ENCODE results near the gene ERBB2.
"Not testable (repeated sequence)": the region's sequence is repeated elsewhere in the genome, so short reads cannot be mapped to it uniquely, and the experiment has no call there.

Gene ERBB2

DNA sequence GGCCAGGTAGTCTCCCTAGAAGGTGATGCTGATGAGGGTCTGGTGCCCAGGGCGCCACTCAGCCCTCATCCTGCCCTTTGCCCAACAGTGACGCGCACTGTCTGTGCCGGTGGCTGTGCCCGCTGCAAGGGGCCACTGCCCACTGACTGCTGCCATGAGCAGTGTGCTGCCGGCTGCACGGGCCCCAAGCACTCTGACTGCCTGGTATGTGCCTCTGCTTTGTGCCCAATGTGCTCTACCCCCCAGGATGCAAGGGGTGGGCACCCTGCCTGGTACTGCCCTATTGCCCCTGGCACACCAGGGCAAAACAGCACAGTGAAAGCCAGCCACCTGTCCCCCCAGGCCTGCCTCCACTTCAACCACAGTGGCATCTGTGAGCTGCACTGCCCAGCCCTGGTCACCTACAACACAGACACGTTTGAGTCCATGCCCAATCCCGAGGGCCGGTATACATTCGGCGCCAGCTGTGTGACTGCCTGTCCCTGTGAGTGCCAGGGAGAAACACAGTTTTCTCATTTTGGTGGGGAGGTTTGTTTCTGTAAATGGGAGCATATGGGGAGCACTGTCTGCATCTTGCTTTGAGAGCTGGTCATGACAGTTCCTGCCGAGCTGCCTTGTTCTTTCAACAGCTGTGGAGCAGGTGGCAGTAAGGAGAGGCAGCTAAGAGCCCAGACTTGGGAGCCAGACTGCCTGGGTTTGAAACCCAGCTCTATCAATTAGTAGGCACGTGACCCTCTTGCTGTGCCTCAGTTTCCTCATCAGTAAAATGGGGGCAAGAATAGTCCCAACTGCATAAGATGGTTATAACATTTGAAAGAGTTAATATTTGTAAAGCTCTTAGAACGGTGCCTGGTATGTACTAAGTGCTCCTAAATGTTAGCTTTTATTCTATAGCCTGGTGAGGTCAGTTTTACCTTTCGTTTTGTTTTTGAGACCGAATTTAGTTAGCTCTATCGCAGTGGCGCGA, 10.4 kb downstream of the ERBB2 start:
- Histone ChIP-seq H3K4me1 (ENCODE audit: low read depth, poor library complexity, severe bottlenecking) (peaks cover 20% of the 10 kb centered on the region), H2AFZ (ENCODE audit: low read depth) (no peak overlapping the region), H3K4me3 (IDR thresholded peaks at IDR 0.05; ENCODE audit: insufficient read depth, low read depth, low read length) (no peak overlapping the region), H3K27ac (no peak overlapping the region), H3K9ac (no peak overlapping the region), H3K4me2 (no peak overlapping the region), H4K20me1 (ENCODE audit: insufficient read depth) (no peaks in the 10 kb centered on the region), H3K79me2 (ENCODE audit: insufficient read depth, low read depth) (no peaks in the 10 kb centered on the region), H3K36me3 (ENCODE audit: insufficient read depth) (no peaks in the 10 kb centered on the region), H3K27me3 (ENCODE audit: insufficient read depth, low read depth) (no peaks in the 10 kb centered on the region)
- no peak for TF ChIP-seq CTCF (conservative IDR thresholded peaks at IDR 0.05; ENCODE audit: low read depth, low read length)

DNA sequence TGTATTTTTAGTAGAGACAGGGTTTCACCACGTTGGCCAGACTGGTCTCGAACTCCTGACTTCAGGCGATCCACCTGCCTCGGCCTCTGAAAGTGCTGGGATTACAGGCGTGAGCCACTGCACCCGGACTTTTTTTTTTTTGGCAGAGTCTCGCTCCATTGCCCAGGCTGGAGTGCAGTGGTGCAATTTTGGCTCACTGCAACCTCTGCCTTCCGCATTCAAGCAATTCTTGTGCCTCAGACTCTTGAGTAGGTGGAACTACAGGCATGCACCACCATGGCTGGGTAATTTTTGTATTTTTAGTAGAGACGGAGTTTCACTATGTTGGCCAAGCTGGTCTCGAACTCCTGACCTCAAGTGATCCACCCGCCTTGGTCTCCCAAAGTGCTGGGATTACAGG, 11.2 kb downstream of the ERBB2 start:
- not testable (repeated sequence) for H3K27ac ChIP-seq; H3K9ac ChIP-seq; H2AFZ ChIP-seq (ENCODE audit: low read depth); H4K20me1 ChIP-seq (ENCODE audit: insufficient read depth); H3K4me3 ChIP-seq (IDR thresholded peaks at IDR 0.05; ENCODE audit: insufficient read depth, low read depth, low read length); H3K36me3 ChIP-seq (ENCODE audit: insufficient read depth); H3K4me2 ChIP-seq; H3K79me2 ChIP-seq (ENCODE audit: insufficient read depth, low read depth); H3K27me3 ChIP-seq (ENCODE audit: insufficient read depth, low read depth)
- peaks cover 14% of the 10 kb centered on the region for H3K4me1 ChIP-seq (ENCODE audit: low read depth, poor library complexity, severe bottlenecking)

DNA sequence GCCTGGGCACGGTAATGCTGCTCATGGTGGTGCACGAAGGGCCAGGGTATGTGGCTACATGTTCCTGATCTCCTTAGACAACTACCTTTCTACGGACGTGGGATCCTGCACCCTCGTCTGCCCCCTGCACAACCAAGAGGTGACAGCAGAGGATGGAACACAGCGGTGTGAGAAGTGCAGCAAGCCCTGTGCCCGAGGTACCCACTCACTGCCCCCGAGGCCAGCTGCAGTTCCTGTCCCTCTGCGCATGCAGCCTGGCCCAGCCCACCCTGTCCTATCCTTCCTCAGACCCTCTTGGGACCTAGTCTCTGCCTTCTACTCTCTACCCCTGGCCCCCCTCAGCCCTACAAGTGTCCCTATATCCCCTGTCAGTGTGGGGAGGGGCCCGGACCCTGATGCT, 12.0 kb downstream of the ERBB2 start:
- H3K4me2 ChIP-seq = no peak overlapping the region
- H3K27me3 ChIP-seq (ENCODE audit: insufficient read depth, low read depth) = no peaks in the 10 kb centered on the region
- H3K4me3 ChIP-seq (IDR thresholded peaks at IDR 0.05; ENCODE audit: insufficient read depth, low read depth, low read length) = no peak overlapping the region
- no peak overlapping the region for H2AFZ ChIP-seq (ENCODE audit: low read depth)
- H3K36me3 ChIP-seq (ENCODE audit: insufficient read depth) = no peaks in the 10 kb centered on the region
- no peak for TF ChIP-seq CTCF (conservative IDR thresholded peaks at IDR 0.05; ENCODE audit: low read depth, low read length)
- H3K9ac ChIP-seq = no peak overlapping the region
- no peak overlapping the region for H3K27ac ChIP-seq
- H3K4me1 ChIP-seq (ENCODE audit: low read depth, poor library complexity, severe bottlenecking) = peaks cover 10% of the 10 kb centered on the region
- no peaks in the 10 kb centered on the region for H4K20me1 ChIP-seq (ENCODE audit: insufficient read depth)
- no peaks in the 10 kb centered on the region for H3K79me2 ChIP-seq (ENCODE audit: insufficient read depth, low read depth)

DNA sequence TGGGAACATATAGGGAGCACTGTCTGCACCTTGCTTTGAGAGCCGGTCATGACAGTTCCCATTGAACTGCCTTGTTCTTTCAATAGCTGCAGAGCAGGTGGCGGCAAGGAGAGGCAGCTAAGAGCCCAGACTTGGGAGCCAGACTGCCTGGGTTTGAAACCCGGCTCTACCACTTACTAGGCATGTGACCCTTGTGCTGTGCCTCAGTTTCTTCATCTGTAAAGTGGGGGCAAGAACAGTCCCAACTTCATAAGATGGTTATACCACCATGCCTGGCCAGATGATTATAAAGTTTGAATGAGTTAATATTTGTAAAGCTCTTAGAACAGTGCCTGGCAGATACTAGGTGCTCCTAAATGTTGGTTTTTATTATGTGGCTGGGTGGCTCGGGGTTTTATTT, 14.4 kb downstream of the ERBB2 start:
- Histone ChIP-seq H3K4me1 (ENCODE audit: low read depth, poor library complexity, severe bottlenecking) (no peaks in the 10 kb centered on the region), H2AFZ (ENCODE audit: low read depth) (no peak overlapping the region), H3K79me2 (ENCODE audit: insufficient read depth, low read depth) (no peaks in the 10 kb centered on the region), H3K4me3 (IDR thresholded peaks at IDR 0.05; ENCODE audit: insufficient read depth, low read depth, low read length) (no peak overlapping the region), H3K9ac (no peak overlapping the region), H3K4me2 (no peak overlapping the region), H4K20me1 (ENCODE audit: insufficient read depth) (no peaks in the 10 kb centered on the region), H3K27me3 (ENCODE audit: insufficient read depth, low read depth) (no peaks in the 10 kb centered on the region), H3K27ac (no peak overlapping the region), H3K36me3 (ENCODE audit: insufficient read depth) (no peaks in the 10 kb centered on the region)
- TF ChIP-seq CTCF (conservative IDR thresholded peaks at IDR 0.05; ENCODE audit: low read depth, low read length) = no peak
